Measurements from ENCODE around the gene CHRNA9. TPM values are rescaled to one million over a fixed set of nuclear protein-coding genes. Genes with fewer than 3 reads are reported as not detected.

CHRNA9 gene
- polyA plus RNA-seq, 1 donor (not counting 4 experiments of a cell fraction or from before 2014, with no cell fraction given): 0.03 TPM

DNA sequence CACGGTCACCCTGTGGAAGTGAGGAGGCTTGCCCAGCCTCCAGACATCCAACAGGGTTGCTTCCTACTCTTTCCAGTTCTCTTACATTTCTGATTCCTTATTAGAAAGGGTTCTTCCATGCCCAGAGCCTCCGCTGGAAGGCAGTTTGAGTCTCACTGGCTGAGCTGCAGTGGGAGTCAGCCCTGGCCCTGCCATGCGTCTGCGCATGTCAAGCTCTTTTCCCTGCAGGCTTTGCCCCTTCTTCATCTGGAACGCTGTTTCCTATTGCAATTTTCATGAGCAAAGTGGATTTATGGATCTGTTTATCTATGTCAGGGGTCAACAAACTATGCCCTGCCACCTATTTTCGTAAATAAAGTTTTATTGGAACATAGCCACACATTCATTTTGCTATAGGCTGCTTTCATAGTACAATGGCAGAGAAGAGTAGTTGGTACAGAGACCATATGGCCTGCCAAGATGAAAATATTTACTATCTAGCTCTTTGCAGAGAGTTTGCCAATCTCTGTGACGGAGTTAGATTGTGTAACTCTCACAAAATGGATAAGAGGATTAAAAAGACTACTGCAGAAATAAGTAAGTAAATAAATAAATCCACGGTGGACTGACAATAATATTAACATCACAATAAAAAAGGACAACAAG lies 3.9 kb upstream of the CHRNA9 start:
- H3K9me1 ChIP-seq (ENCODE audit: control insufficient read depth, extremely low read depth, insufficient read depth, low read length): no peaks in the 10 kb centered on the region
- no peaks in the 10 kb centered on the region for H3K36me3 ChIP-seq (ENCODE audit: control insufficient read depth in 2 of 2, extremely low read depth in 1 of 2, insufficient read depth in 2 of 2, low read length in 2 of 2)
- dilution Hi-C loops (cut with MboI; ENCODE audit: extremely low pct_ligation_motif_present, low sequenced_read_pairs): no loop called here
- DNase-seq (ENCODE audit: low read depth, low spot score) (no peak), FAIRE-seq (no peak)
- no peaks in the 10 kb centered on the region for H4K20me1 ChIP-seq (ENCODE audit: control insufficient read depth, extremely low read depth, insufficient read depth, low read length)
- no peaks in the 10 kb centered on the region for H3K9me3 ChIP-seq (ENCODE audit: control insufficient read depth, low read depth, low read length)
- no peak overlapping the region for H3K9ac ChIP-seq (ENCODE audit: control insufficient read depth, extremely low read depth, insufficient read depth, low read length)
- no peaks in the 10 kb centered on the region for H3K27me3 ChIP-seq (ENCODE audit: control insufficient read depth, extremely low read depth, insufficient read depth, low read length)
- no peak overlapping the region for H3K4me3 ChIP-seq (ENCODE audit: control insufficient read depth in 2 of 3, extremely low read depth in 1 of 3, insufficient read depth in 2 of 3, low read depth in 1 of 3, low read length in 3 of 3)
- peaks cover 37% of the 10 kb centered on the region for H3K4me1 ChIP-seq (ENCODE audit: control insufficient read depth, extremely low read depth, insufficient read depth, low read length)
- H3K79me2 ChIP-seq (ENCODE audit: control insufficient read depth, insufficient read depth, low read length): no peaks in the 10 kb centered on the region
- TF ChIP-seq, protein P1, sequence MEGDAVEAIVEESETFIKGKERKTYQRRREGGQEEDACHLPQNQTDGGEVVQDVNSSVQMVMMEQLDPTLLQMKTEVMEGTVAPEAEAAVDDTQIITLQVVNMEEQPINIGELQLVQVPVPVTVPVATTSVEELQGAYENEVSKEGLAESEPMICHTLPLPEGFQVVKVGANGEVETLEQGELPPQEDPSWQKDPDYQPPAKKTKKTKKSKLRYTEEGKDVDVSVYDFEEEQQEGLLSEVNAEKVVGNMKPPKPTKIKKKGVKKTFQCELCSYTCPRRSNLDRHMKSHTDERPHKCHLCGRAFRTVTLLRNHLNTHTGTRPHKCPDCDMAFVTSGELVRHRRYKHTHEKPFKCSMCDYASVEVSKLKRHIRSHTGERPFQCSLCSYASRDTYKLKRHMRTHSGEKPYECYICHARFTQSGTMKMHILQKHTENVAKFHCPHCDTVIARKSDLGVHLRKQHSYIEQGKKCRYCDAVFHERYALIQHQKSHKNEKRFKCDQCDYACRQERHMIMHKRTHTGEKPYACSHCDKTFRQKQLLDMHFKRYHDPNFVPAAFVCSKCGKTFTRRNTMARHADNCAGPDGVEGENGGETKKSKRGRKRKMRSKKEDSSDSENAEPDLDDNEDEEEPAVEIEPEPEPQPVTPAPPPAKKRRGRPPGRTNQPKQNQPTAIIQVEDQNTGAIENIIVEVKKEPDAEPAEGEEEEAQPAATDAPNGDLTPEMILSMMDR (optimal IDR thresholded peaks at IDR 0.05 in 1 of 3, IDR thresholded peaks at IDR 0.05 in 1 of 3, conservative IDR thresholded peaks at IDR 0.05 in 1 of 3; ENCODE audit: extremely low read depth in 1 of 3, insufficient read depth in 2 of 3, low read length in 3 of 3): no peak
- TF ChIP-seq EZH2 (IDR thresholded peaks at IDR 0.05; ENCODE audit: low read length): no peak
- no peak overlapping the region for H2AFZ ChIP-seq (ENCODE audit: control insufficient read depth, low read length)
- H3K4me2 ChIP-seq (ENCODE audit: control insufficient read depth, extremely low read depth, insufficient read depth, low read depth, low read length): no peak overlapping the region
- H3K27ac ChIP-seq (ENCODE audit: control insufficient read depth, insufficient read depth, low read length): no peak overlapping the region

DNA sequence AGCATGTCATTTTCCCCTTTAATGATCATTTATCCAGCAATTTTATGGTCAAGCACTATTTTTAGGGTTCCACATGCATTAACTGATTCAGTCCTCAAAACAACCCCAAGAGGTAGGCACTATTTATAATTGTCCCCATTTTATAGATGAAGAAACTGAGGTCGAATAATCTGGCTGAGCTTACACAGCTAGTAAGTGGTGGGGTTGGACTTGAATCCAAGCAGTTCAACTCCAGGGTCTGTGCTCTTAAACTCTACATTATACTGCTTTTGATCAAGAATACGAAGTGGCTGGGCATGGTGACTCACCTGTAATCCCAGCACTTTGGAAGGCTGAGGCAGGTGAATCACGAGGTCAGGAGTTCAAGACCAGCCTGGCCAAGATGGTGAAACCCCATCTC lies 3.2 kb upstream of the CHRNA9 start:
- no peaks in the 10 kb centered on the region for H4K20me1 ChIP-seq (ENCODE audit: control insufficient read depth, extremely low read depth, insufficient read depth, low read length)
- DNase-seq (ENCODE audit: low read depth, low spot score) (no peak), FAIRE-seq (no peak)
- H3K4me2 ChIP-seq (ENCODE audit: control insufficient read depth, extremely low read depth, insufficient read depth, low read depth, low read length): no peak overlapping the region
- no peaks in the 10 kb centered on the region for H3K9me3 ChIP-seq (ENCODE audit: control insufficient read depth, low read depth, low read length)
- H3K9ac ChIP-seq (ENCODE audit: control insufficient read depth, extremely low read depth, insufficient read depth, low read length): no peak overlapping the region
- H3K9me1 ChIP-seq (ENCODE audit: control insufficient read depth, extremely low read depth, insufficient read depth, low read length): no peaks in the 10 kb centered on the region
- no peak overlapping the region for H3K4me3 ChIP-seq (ENCODE audit: control insufficient read depth in 2 of 3, extremely low read depth in 1 of 3, insufficient read depth in 2 of 3, low read depth in 1 of 3, low read length in 3 of 3)
- no peak overlapping the region for H3K27ac ChIP-seq (ENCODE audit: control insufficient read depth, insufficient read depth, low read length)
- H3K79me2 ChIP-seq (ENCODE audit: control insufficient read depth, insufficient read depth, low read length): no peaks in the 10 kb centered on the region
- no peaks in the 10 kb centered on the region for H3K36me3 ChIP-seq (ENCODE audit: control insufficient read depth in 2 of 2, extremely low read depth in 1 of 2, insufficient read depth in 2 of 2, low read length in 2 of 2)
- no peak overlapping the region for H2AFZ ChIP-seq (ENCODE audit: control insufficient read depth, low read length)
- dilution Hi-C loops (cut with MboI; ENCODE audit: extremely low pct_ligation_motif_present, low sequenced_read_pairs): no loop called here
- H3K27me3 ChIP-seq (ENCODE audit: control insufficient read depth, extremely low read depth, insufficient read depth, low read length): no peaks in the 10 kb centered on the region
- peaks cover 37% of the 10 kb centered on the region for H3K4me1 ChIP-seq (ENCODE audit: control insufficient read depth, extremely low read depth, insufficient read depth, low read length)
- TF ChIP-seq, protein P1 (optimal IDR thresholded peaks at IDR 0.05 in 1 of 3, IDR thresholded peaks at IDR 0.05 in 1 of 3, conservative IDR thresholded peaks at IDR 0.05 in 1 of 3; ENCODE audit: extremely low read depth in 1 of 3, insufficient read depth in 2 of 3, low read length in 3 of 3): no peak
- no peak for TF ChIP-seq EZH2 (IDR thresholded peaks at IDR 0.05; ENCODE audit: low read length)

All from keratinocyte (primary cell).